ENCODE measurements around the gene C6orf52. TPM values are rescaled to one million over a fixed set of nuclear protein-coding genes. Genes with fewer than 3 reads are reported as not detected.

Gene C6orf52
- total RNA-seq, 1 donor from 2014 or later, result 0.45 TPM

DNA sequence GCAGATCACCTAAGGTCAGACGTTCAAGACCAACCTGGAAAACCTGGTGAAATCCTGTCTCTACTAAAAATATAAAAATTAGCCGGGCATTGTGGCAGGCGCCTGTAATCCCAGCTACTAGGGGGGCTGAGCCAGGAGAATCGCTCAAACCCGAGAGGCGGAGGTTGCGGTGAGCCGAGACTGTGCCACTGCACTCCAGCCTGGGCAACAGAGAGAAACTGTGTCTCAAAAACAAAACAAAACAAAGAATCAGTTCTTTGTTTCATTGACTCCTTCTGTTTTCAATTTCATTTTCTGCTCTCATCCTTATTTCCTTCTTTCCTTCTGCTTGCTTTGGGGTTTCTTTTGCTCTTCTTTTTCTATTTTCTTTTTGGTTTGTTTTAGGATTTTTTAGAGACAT, 19.5 kb upstream of the C6orf52 start:
- no peak for DNase-seq (ENCODE audit: low spot score)
- Histone ChIP-seq H3K4me3 (no peak overlapping the region), H3K36me3 (peaks cover 10% of the 10 kb centered on the region), H3K27me3 (no peaks in the 10 kb centered on the region), H3K4me1 (peaks cover 4% of the 10 kb centered on the region), H3K9ac (no peak overlapping the region), H3K79me2 (ENCODE audit: low read depth) (no peaks in the 10 kb centered on the region), H3F3A (ENCODE audit: low read depth) (peaks cover 8% of the 10 kb centered on the region), H3K9me3 (ENCODE audit: low read depth) (no peaks in the 10 kb centered on the region), H3K27ac (no peak overlapping the region), H3K4me2 (no peak overlapping the region), H4K20me1 (ENCODE audit: low read depth) (no peaks in the 10 kb centered on the region), H2AFZ (replicated peaks) (no peak overlapping the region)
- no peaks in the 10 kb centered on the region for H3K4me1 Mint-ChIP-seq
- no peaks in the 10 kb centered on the region for H3K27me3 Mint-ChIP-seq (ENCODE audit: insufficient read depth, low read depth)
- H3K27ac Mint-ChIP-seq, result no peak overlapping the region
- no peak overlapping the region for H3K4me3 Mint-ChIP-seq
- peaks cover 2% of the 10 kb centered on the region for H3K36me3 Mint-ChIP-seq
- TF ChIP-seq EZH2phosphoT487 (IDR thresholded peaks at IDR 0.05) (no peak), EZH2 (IDR thresholded peaks at IDR 0.05) (no peak)
- TF ChIP-seq, protein P1, sequence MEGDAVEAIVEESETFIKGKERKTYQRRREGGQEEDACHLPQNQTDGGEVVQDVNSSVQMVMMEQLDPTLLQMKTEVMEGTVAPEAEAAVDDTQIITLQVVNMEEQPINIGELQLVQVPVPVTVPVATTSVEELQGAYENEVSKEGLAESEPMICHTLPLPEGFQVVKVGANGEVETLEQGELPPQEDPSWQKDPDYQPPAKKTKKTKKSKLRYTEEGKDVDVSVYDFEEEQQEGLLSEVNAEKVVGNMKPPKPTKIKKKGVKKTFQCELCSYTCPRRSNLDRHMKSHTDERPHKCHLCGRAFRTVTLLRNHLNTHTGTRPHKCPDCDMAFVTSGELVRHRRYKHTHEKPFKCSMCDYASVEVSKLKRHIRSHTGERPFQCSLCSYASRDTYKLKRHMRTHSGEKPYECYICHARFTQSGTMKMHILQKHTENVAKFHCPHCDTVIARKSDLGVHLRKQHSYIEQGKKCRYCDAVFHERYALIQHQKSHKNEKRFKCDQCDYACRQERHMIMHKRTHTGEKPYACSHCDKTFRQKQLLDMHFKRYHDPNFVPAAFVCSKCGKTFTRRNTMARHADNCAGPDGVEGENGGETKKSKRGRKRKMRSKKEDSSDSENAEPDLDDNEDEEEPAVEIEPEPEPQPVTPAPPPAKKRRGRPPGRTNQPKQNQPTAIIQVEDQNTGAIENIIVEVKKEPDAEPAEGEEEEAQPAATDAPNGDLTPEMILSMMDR (IDR thresholded peaks at IDR 0.05), result no peak
- H3K9me3 Mint-ChIP-seq, result no peaks in the 10 kb centered on the region

DNA sequence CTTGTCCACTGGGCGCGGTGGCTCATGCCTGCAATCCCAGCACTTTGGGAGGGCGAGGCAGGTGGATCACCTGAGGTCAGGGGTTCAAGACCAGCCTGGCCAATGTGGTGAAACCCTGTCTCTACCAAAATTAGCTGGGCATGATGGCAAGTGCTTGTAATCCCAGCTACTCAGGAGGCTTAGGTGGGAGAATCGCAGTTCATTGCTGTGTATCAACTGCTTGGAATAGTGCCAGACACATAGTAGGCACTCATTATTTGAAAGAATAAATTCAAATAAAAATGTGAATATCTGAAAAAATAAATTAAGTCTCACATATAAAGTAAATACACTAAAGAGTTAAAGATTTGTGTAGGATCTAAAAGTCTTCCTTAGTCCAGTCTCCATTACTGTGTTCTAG, 2.2 kb upstream of the C6orf52 start:
- H3K9me3 Mint-ChIP-seq, result no peaks in the 10 kb centered on the region
- no peaks in the 10 kb centered on the region for H3K36me3 ChIP-seq
- H3K4me1 Mint-ChIP-seq, result peaks cover 31% of the 10 kb centered on the region
- H3K4me1 ChIP-seq, result peaks cover 18% of the 10 kb centered on the region
- peaks cover 2% of the 10 kb centered on the region for H3K27me3 Mint-ChIP-seq (ENCODE audit: insufficient read depth, low read depth)
- no peak for DNase-seq (ENCODE audit: low spot score)
- no peak overlapping the region for H2AFZ ChIP-seq (replicated peaks)
- no peak overlapping the region for H3K27ac Mint-ChIP-seq
- H4K20me1 ChIP-seq (ENCODE audit: low read depth), result no peaks in the 10 kb centered on the region
- peak overlapping the region; percentile 99 for H3K4me3 Mint-ChIP-seq
- H3K4me3 ChIP-seq, result peak overlapping the region; percentile 92
- no peaks in the 10 kb centered on the region for H3K9me3 ChIP-seq (ENCODE audit: low read depth)
- H3K9ac ChIP-seq, result no peak overlapping the region
- H3K79me2 ChIP-seq (ENCODE audit: low read depth), result peaks cover 66% of the 10 kb centered on the region
- no peak overlapping the region for H3K27ac ChIP-seq
- peaks cover 32% of the 10 kb centered on the region for H3F3A ChIP-seq (ENCODE audit: low read depth)
- peak overlapping the region; percentile 87 for H3K4me2 ChIP-seq
- no peaks in the 10 kb centered on the region for H3K27me3 ChIP-seq
- H3K36me3 Mint-ChIP-seq, result peaks cover 8% of the 10 kb centered on the region
- TF ChIP-seq, protein P1 (IDR thresholded peaks at IDR 0.05), result no peak
- TF ChIP-seq EZH2phosphoT487 (IDR thresholded peaks at IDR 0.05) (no peak), EZH2 (IDR thresholded peaks at IDR 0.05) (no peak)

DNA sequence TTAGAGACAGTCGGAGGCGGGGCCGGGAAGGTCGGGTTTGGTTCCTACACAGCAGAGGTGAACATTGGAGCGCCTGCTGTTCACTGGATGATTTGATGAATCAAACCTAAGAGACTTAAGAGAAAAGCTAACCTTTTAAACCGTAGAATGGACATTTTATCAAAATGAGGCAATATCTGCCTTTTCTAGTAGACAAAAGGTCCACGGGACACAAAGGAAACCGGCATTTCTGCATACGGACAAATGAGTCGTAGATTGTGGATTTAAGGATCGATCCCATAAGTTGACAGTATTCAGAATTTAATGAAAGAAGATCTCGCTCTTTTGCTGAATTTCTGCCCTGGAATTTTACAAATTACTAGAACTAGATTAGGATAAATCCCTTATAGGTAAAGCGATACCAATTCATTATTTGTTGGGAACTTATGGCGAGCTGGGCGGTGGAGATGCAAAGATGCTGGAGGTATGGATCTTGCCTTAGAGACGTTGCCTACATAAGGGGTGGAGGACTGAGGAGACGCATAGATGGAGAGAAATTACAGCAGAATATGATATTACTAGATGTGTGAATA, 756 bp upstream of the C6orf52 start:
- Histone ChIP-seq H3K9ac (peak overlapping the region; percentile 93), H3K4me2 (peak overlapping the region; percentile 87), H3K36me3 (no peaks in the 10 kb centered on the region), H2AFZ (replicated peaks) (peak overlapping the region; percentile 55), H3F3A (ENCODE audit: low read depth) (peaks cover 46% of the 10 kb centered on the region), H3K4me1 (peaks cover 33% of the 10 kb centered on the region), H3K79me2 (ENCODE audit: low read depth) (peaks cover 69% of the 10 kb centered on the region), H3K27ac (peak overlapping the region; percentile 99), H3K9me3 (ENCODE audit: low read depth) (no peaks in the 10 kb centered on the region), H3K27me3 (no peaks in the 10 kb centered on the region), H4K20me1 (ENCODE audit: low read depth) (no peaks in the 10 kb centered on the region), H3K4me3 (peak overlapping the region; percentile 92)
- Mint-ChIP-seq H3K27ac (peak overlapping the region; percentile 100), H3K36me3 (peaks cover 4% of the 10 kb centered on the region), H3K4me1 (peaks cover 35% of the 10 kb centered on the region), H3K4me3 (peak overlapping the region; percentile 99), H3K9me3 (no peaks in the 10 kb centered on the region), H3K27me3 (ENCODE audit: insufficient read depth, low read depth) (peaks cover 2% of the 10 kb centered on the region)
- no peak for TF ChIP-seq EZH2phosphoT487 (IDR thresholded peaks at IDR 0.05)
- TF ChIP-seq, protein P1 (IDR thresholded peaks at IDR 0.05), result no peak
- TF ChIP-seq EZH2 (IDR thresholded peaks at IDR 0.05), result no peak
- DNase-seq (ENCODE audit: low spot score), result no peak

All from neural progenitor cell (in vitro differentiated cells).